ENCODE measurements around the gene KREMEN2.

KREMEN2 gene

GRCh38 chr16:2964475-2965336, 631 bp downstream of the KREMEN2 start:
- DNase-seq (ENCODE audit: low spot score) = no peak

- no peak for DNase-seq (ENCODE audit: low spot score)
Measured at GRCh38 chr16:2966043-2966807, 2.1 kb downstream of the KREMEN2 start.

GRCh38 chr16:2966808-2967191, 2.7 kb downstream of the KREMEN2 start:
- no peak for DNase-seq (ENCODE audit: low spot score)

- no peak for DNase-seq (ENCODE audit: low spot score)
Measured at GRCh38 chr16:2967211-2967631, 3.1 kb downstream of the KREMEN2 start.

- no peak for DNase-seq (ENCODE audit: low spot score)
Measured at GRCh38 chr16:2967721-2968161, 3.7 kb downstream of the KREMEN2 start.

- DNase-seq (ENCODE audit: low spot score) = no peak
Measured at GRCh38 chr16:2968368-2968737, 4.3 kb downstream of the KREMEN2 start.

GRCh38 chr16:2968738-2969544, 4.9 kb downstream of the KREMEN2 start, which contains the start of gene PAQR4:
Gene PAQR4 (plus strand): TSS chr16:2969348. CDS start chr16:2969675, 327 bp downstream.
- DNase-seq (ENCODE audit: low spot score) = peak; percentile 91

GRCh38 chr16:2969545-2970521, 5.8 kb downstream of the KREMEN2 start:
- DNase-seq (ENCODE audit: low spot score) = peak; percentile 65

- no peak for DNase-seq (ENCODE audit: low spot score)
Measured at GRCh38 chr16:2970563-2970962, 6.5 kb downstream of the KREMEN2 start.

- DNase-seq (ENCODE audit: low spot score) = no peak
Measured at GRCh38 chr16:2971134-2971984, 7.3 kb downstream of the KREMEN2 start.

GRCh38 chr16:2971985-2972784, 8.1 kb downstream of the KREMEN2 start:
- DNase-seq (ENCODE audit: low spot score) = no peak

GRCh38 chr16:2973093-2973492, 9.0 kb downstream of the KREMEN2 start:
- peak; percentile 64 for DNase-seq (ENCODE audit: low spot score)

- no peak for DNase-seq (ENCODE audit: low spot score)
Measured at GRCh38 chr16:2973605-2974318, 9.7 kb downstream of the KREMEN2 start.

- DNase-seq (ENCODE audit: low spot score) = no peak
Measured at GRCh38 chr16:2974319-2975056, 10.4 kb downstream of the KREMEN2 start.

GRCh38 chr16:2975161-2975795, 11.2 kb downstream of the KREMEN2 start:
- DNase-seq (ENCODE audit: low spot score) = no peak

- no peak for DNase-seq (ENCODE audit: low spot score)
Measured at GRCh38 chr16:2976201-2976600, 12.1 kb downstream of the KREMEN2 start.

- no peak for DNase-seq (ENCODE audit: low spot score)
Measured at GRCh38 chr16:2976673-2977072, 12.6 kb downstream of the KREMEN2 start.

Data from pons (tissue), 1 donor.